HCT116 (cell line): Measurements from ENCODE around the gene SLC6A11. TPM values are rescaled to one million over a fixed set of nuclear protein-coding genes. Genes with fewer than 3 reads are reported as not detected.

Experiments used
- ATAC-seq: fragments of 200-7000 bp; cut with Tn5 transposase; 2 replicates; pipeline ENCODE4 v1.9.1; 2020; ENCODE audit warnings: mild to moderate bottlenecking, moderate library complexity
- BruUV-seq: library from RNA; stranded (reverse); fragments of 400-500 nt; replicated peaks from 2 replicates; lab custom pipeline; 2021; lab: Mats Ljungman, UMichigan
- CTCF ChIA-PET: fragments of 300-600 bp; sonication (Branson Sonifier 250); formaldehyde crosslinking; loops from one replicate; lab custom pipeline; 2021; ENCODE audit warnings: antibody characterized with exemption; lab: Charles Lee
- POLR2A ChIA-PET: fragments of 300-600, 350-600 bp; sonication (Branson Sonifier 250); formaldehyde crosslinking; loops from one replicate; lab custom pipeline; 2021; ENCODE audit warnings: antibody characterized with exemption; lab: Charles Lee
- RAD21 ChIA-PET, 2 experiments: fragments of 300-600 bp; sonication (Branson Sonifier 250); formaldehyde crosslinking; loops; one replicate each; lab custom pipeline; 2023; ENCODE audit warnings: low total read pairs in 2 of 2; ENCODE audit not compliant: uncharacterized antibody in 2 of 2, unreplicated experiment in 2 of 2, low non-redundant PET in 1 of 2; lab: Charles Lee
- DNase-seq: peaks from one replicate; pipeline ENCODE4 v3.0.0-alpha.2; 2010; ENCODE audit warnings: low read depth, low spot score
- H2AFZ ChIP-seq: fragments of 200-600 bp; shearing (Covaris generic), sonication (generic); 2 replicates; pipeline ENCODE4 v1.6.1; 2017; ENCODE audit warnings: low read depth, mixed run types, mixed read lengths, antibody characterized with exemption, low read length; ENCODE audit not compliant: poor library complexity, severe bottlenecking
- H3K27ac ChIP-seq: 2 replicates; pipeline ENCODE4 v1.5.1; 2012; ENCODE audit warnings: low read depth, low read length
- H3K27me3 ChIP-seq: fragments of 200-600 bp; sonication (generic); 2 replicates; pipeline ENCODE4 v1.6.1; 2016; ENCODE audit warnings: mixed run types, low read length, mixed read lengths; ENCODE audit not compliant: insufficient read depth
- H3K36me3 ChIP-seq, 2 experiments: fragments of 200-500 bp in 1 of 2; fragments of 200-600 bp in 1 of 2; sonication (Bioruptor generic) in 1 of 2; sonication (generic) in 1 of 2; 2 replicates each; pipeline versions ENCODE4 v1.5.1 to v1.6.1; 2014 to 2016; ENCODE audit warnings: low read length in 2 of 2, inconsistent platforms in 1 of 2, mixed read lengths in 1 of 2, mixed run types in 1 of 2; ENCODE audit not compliant: insufficient read depth in 2 of 2, control insufficient read depth in 1 of 2
- H3K4me1 ChIP-seq, 2 experiments: fragments of 200-600 bp in 1 of 2; sonication (generic) in 1 of 2; 2 replicates each; pipeline versions ENCODE4 v1.5.1 to v1.6.1; 2012 to 2017; ENCODE audit warnings: low read length in 2 of 2, inconsistent platforms in 1 of 2, mild to moderate bottlenecking in 1 of 2, mixed read lengths in 1 of 2, mixed run types in 1 of 2, moderate library complexity in 1 of 2; ENCODE audit not compliant: insufficient read depth in 2 of 2, control insufficient read depth in 1 of 2
- H3K4me2 ChIP-seq: fragments of 200-600 bp; sonication (generic); 2 replicates; pipeline ENCODE4 v1.6.1; 2017; ENCODE audit warnings: mixed run types, low read length, mixed read lengths
- H3K4me3 ChIP-seq, 2 experiments: fragments of 200-600 bp in 1 of 2; sonication (generic) in 1 of 2; replicated peaks in 1 of 2; 2 replicates each; pipeline ENCODE4 v1.5.1; 2011 to 2016; ENCODE audit warnings: low read length in 2 of 2, control low read depth in 1 of 2, low read depth in 1 of 2, mild to moderate bottlenecking in 1 of 2, mixed read lengths in 1 of 2, mixed run types in 1 of 2
- H3K79me2 ChIP-seq: fragments of 200-600 bp; sonication (generic); 2 replicates; pipeline ENCODE4 v1.6.1; 2017; ENCODE audit warnings: mild to moderate bottlenecking, mixed run types, low read length, moderate library complexity, mixed read lengths; ENCODE audit not compliant: insufficient read depth
- H3K9ac ChIP-seq: fragments of 200-600 bp; sonication (generic); 2 replicates; pipeline ENCODE4 v1.6.1; 2016; ENCODE audit warnings: low read length, mixed read lengths
- H3K9me2 ChIP-seq: fragments of 200-600 bp; sonication (generic), shearing (Covaris generic); 2 replicates; pipeline ENCODE4 v1.6.1; 2017; ENCODE audit warnings: mixed run types, mild to moderate bottlenecking, moderate library complexity; ENCODE audit not compliant: insufficient read depth
- H3K9me3 ChIP-seq, 2 experiments: fragments of 200-500 bp in 1 of 2; fragments of 200-600 bp in 1 of 2; sonication (Bioruptor generic) in 1 of 2; sonication (generic) in 1 of 2; 2 replicates each; pipeline ENCODE4 v1.6.1; 2014 to 2017; ENCODE audit warnings: low read length in 2 of 2, mixed read lengths in 2 of 2, inconsistent platforms in 1 of 2, low read depth in 1 of 2, mild to moderate bottlenecking in 1 of 2, mixed run types in 1 of 2, moderate library complexity in 1 of 2; ENCODE audit not compliant: control insufficient read depth in 1 of 2, insufficient read depth in 1 of 2
- H4K20me1 ChIP-seq: fragments of 200-600 bp; sonication (generic), shearing (Covaris generic); 2 replicates; pipeline ENCODE4 v1.6.1; 2017; ENCODE audit warnings: mixed run types, mild to moderate bottlenecking, moderate library complexity; ENCODE audit not compliant: insufficient read depth
- EZH2 ChIP-seq: fragments of 200-600 bp; sonication (generic); IDR thresholded peaks from 2 replicates; pipeline ENCODE4 v1.6.1; 2017; ENCODE audit warnings: antibody characterized with exemption, mixed run types
- FOSL1 ChIP-seq: IDR thresholded peaks from 2 replicates; pipeline ENCODE4 v1.6.1; 2012; ENCODE audit warnings: low read depth
- POLR2AphosphoS5 ChIP-seq: IDR thresholded peaks from 2 replicates; pipeline ENCODE4 v1.6.1; 2011; ENCODE audit warnings: mild to moderate bottlenecking, low read depth, low read length, moderate library complexity
- SIN3A ChIP-seq: IDR thresholded peaks from 2 replicates; pipeline ENCODE4 v1.6.1; 2012; ENCODE audit warnings: low read depth
- SRF ChIP-seq: IDR thresholded peaks from 2 replicates; pipeline ENCODE4 v1.6.1; 2012; ENCODE audit warnings: low read depth
- TCF7L2 ChIP-seq: IDR thresholded peaks from 2 replicates; pipeline ENCODE4 v1.7.0; 2011; ENCODE audit warnings: borderline replicate concordance, inconsistent platforms; ENCODE audit not compliant: insufficient read depth, insufficient read length; ENCODE audit errors: extremely low read depth
- intact Hi-C: fragments of 100-400 bp; cut with micrococcal nuclease; formaldehyde crosslinking; loops from 2 replicates; pipeline ENCODE4 v1.10.0; 2022
- total RNA-seq: library from RNA; stranded (reverse); gene quantifications from one replicate; pipeline ENCODE4 v1.2.1, GENCODE V29; 2021; ENCODE audit not compliant: unreplicated experiment
- TF ChIP-seq, protein P1 (sequence below): IDR thresholded peaks from 2 replicates; pipeline ENCODE4 v1.6.1; 2012; ENCODE audit warnings: low read depth

SLC6A11 gene
- total RNA-seq, 1 experiment from 2014 or later = not detected

DNA sequence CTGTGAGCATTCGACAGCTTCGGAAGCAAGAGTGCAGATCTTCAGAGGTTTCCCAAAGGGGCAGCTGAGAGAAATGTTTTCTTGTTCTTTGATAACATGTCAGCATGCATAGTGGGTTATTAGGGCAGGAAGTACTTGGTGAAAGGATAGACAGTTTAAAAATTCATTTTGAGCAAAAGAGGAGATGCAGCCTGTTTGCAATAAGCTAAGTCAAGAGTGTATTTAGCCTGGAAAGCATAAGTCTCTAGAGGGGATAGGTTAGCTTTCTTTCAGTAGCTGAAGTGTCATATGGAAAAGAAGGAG is 7.4 kb downstream of the SLC6A11 start:
- Histone ChIP-seq H3K4me2 (no peak overlapping the region), H3K9me2 (no peaks in the 10 kb centered on the region), H3K36me3 (no peaks in the 10 kb centered on the region), H4K20me1 (no peaks in the 10 kb centered on the region), H3K27me3 (peaks cover 44% of the 10 kb centered on the region), H3K9me3 (no peaks in the 10 kb centered on the region), H3K9ac (no peak overlapping the region), H3K27ac (no peak overlapping the region), H3K79me2 (no peaks in the 10 kb centered on the region), H2AFZ (no peak overlapping the region), H3K4me1 (no peaks in the 10 kb centered on the region), H3K4me3 (no peak overlapping the region)
- DNase-seq (no peak), ATAC-seq (no peak)
- CTCF ChIA-PET = no interaction called here
- POLR2A ChIA-PET = no interaction called here
- TF ChIP-seq EZH2 (no peak), SRF (no peak)
- no TSS peak for BruUV-seq
- intact Hi-C loops = no loop called here
- RAD21 ChIA-PET = no interaction called here

DNA sequence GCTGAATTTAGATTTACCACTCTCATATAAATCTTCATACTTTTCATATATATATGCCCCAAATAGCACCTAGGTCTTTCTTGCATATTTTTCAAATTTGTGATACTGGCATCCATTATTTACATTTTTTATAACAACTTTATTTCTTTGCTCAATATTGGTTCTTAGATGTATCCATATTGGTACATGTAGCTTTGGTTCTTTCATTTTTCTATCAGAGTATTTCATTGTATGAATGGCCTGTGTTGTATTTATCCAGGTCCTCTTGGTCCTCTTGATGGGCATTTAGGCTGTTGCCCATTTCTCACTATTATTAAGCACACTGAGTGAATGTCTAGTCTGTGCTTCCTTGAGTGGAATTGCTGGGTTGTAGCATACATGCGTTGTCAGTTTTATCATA is 8.4 kb downstream of the SLC6A11 start:
- H2AFZ ChIP-seq = no peak overlapping the region
- no TSS peak for BruUV-seq
- H3K9me3 ChIP-seq = no peaks in the 10 kb centered on the region
- peaks cover 37% of the 10 kb centered on the region for H3K27me3 ChIP-seq
- no peaks in the 10 kb centered on the region for H3K36me3 ChIP-seq
- no peak overlapping the region for H3K4me3 ChIP-seq
- no peaks in the 10 kb centered on the region for H4K20me1 ChIP-seq
- no peak overlapping the region for H3K4me2 ChIP-seq
- intact Hi-C loops = no loop called here
- RAD21 ChIA-PET = interaction anchor here in 1 of 2 experiments (0.7 kb wide), 1 partner anchor 51 kb away, joined by 3 read pairs; no protein-coding TSS in a partner anchor
- CTCF ChIA-PET = no interaction called here
- DNase-seq = no peak
- H3K79me2 ChIP-seq = no peaks in the 10 kb centered on the region
- no peak overlapping the region for H3K27ac ChIP-seq
- H3K9ac ChIP-seq = no peak overlapping the region
- TF ChIP-seq FOSL1 (no peak), POLR2AphosphoS5 (no peak), TCF7L2 (no peak), SIN3A (no peak)
- TF ChIP-seq, protein P1, sequence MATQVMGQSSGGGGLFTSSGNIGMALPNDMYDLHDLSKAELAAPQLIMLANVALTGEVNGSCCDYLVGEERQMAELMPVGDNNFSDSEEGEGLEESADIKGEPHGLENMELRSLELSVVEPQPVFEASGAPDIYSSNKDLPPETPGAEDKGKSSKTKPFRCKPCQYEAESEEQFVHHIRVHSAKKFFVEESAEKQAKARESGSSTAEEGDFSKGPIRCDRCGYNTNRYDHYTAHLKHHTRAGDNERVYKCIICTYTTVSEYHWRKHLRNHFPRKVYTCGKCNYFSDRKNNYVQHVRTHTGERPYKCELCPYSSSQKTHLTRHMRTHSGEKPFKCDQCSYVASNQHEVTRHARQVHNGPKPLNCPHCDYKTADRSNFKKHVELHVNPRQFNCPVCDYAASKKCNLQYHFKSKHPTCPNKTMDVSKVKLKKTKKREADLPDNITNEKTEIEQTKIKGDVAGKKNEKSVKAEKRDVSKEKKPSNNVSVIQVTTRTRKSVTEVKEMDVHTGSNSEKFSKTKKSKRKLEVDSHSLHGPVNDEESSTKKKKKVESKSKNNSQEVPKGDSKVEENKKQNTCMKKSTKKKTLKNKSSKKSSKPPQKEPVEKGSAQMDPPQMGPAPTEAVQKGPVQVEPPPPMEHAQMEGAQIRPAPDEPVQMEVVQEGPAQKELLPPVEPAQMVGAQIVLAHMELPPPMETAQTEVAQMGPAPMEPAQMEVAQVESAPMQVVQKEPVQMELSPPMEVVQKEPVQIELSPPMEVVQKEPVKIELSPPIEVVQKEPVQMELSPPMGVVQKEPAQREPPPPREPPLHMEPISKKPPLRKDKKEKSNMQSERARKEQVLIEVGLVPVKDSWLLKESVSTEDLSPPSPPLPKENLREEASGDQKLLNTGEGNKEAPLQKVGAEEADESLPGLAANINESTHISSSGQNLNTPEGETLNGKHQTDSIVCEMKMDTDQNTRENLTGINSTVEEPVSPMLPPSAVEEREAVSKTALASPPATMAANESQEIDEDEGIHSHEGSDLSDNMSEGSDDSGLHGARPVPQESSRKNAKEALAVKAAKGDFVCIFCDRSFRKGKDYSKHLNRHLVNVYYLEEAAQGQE = no peak
- POLR2A ChIA-PET = no interaction called here
- ATAC-seq = no peak
- no peaks in the 10 kb centered on the region for H3K4me1 ChIP-seq
- H3K9me2 ChIP-seq = no peaks in the 10 kb centered on the region
